Measurements from ENCODE around the gene SMCO1.
A peak's percentile ranks its signal among the peaks of the same experiment; 100 is the strongest.
"Not testable (repeated sequence)": the region's sequence is repeated elsewhere in the genome, so short reads cannot be mapped to it uniquely, and the experiment has no call there.

SMCO1 gene

GRCh38 chr3:196514913-196515621 lies at the start of gene SMCO1:
Gene SMCO1 (minus strand): TSS chr3:196515346. CDS start chr3:196515209, 137 bp downstream.
- H3K27me3 Mint-ChIP-seq = no peaks in the 10 kb centered on the region
- H3K27ac Mint-ChIP-seq = no peak within 1 kb of the TSS
- H3K9me3 Mint-ChIP-seq = peaks cover 8% of the 10 kb centered on the region
- H3K36me3 Mint-ChIP-seq = peaks cover 3% of the 10 kb centered on the region
- no peaks in the 10 kb centered on the region for H3K4me1 Mint-ChIP-seq
- no peak within 1 kb of the TSS for H3K4me3 Mint-ChIP-seq

- peaks cover 8% of the 10 kb centered on the region for H3K36me3 Mint-ChIP-seq
- no peaks in the 10 kb centered on the region for H3K9me3 Mint-ChIP-seq
- H3K27ac Mint-ChIP-seq = peak overlapping the region; percentile 46
- peaks cover 48% of the 10 kb centered on the region for H3K4me1 Mint-ChIP-seq
- no peaks in the 10 kb centered on the region for H3K27me3 Mint-ChIP-seq
- H3K4me3 Mint-ChIP-seq = peak overlapping the region; percentile 59
Observed at GRCh38 chr3:196563721-196564225, 48.6 kb upstream of the SMCO1 start.

GRCh38 chr3:196559826-196560225 lies 44.7 kb upstream of the SMCO1 start:
- Mint-ChIP-seq H3K27me3 (no peaks in the 10 kb centered on the region), H3K4me1 (peaks cover 37% of the 10 kb centered on the region), H3K27ac (peak overlapping the region; percentile 59), H3K9me3 (no peaks in the 10 kb centered on the region), H3K4me3 (no peak overlapping the region), H3K36me3 (peaks cover 8% of the 10 kb centered on the region)

- peaks cover 29% of the 10 kb centered on the region for H3K4me1 Mint-ChIP-seq
- H3K36me3 Mint-ChIP-seq = peaks cover 9% of the 10 kb centered on the region
- H3K27me3 Mint-ChIP-seq = no peaks in the 10 kb centered on the region
- no peak overlapping the region for H3K27ac Mint-ChIP-seq
- no peaks in the 10 kb centered on the region for H3K9me3 Mint-ChIP-seq
- H3K4me3 Mint-ChIP-seq = no peak overlapping the region
Observed at GRCh38 chr3:196558476-196558875, 43.3 kb upstream of the SMCO1 start.

- Mint-ChIP-seq H3K36me3 (peaks cover 9% of the 10 kb centered on the region), H3K27ac (no peak overlapping the region), H3K4me3 (no peak overlapping the region), H3K9me3 (no peaks in the 10 kb centered on the region), H3K4me1 (peaks cover 24% of the 10 kb centered on the region), H3K27me3 (no peaks in the 10 kb centered on the region)
Observed at GRCh38 chr3:196557236-196557635, 42.1 kb upstream of the SMCO1 start.

- Mint-ChIP-seq H3K27me3 (no peaks in the 10 kb centered on the region), H3K36me3 (peaks cover 4% of the 10 kb centered on the region), H3K4me3 (no peak overlapping the region), H3K4me1 (peaks cover 20% of the 10 kb centered on the region), H3K9me3 (no peaks in the 10 kb centered on the region), H3K27ac (peak overlapping the region; percentile 44)
Observed at GRCh38 chr3:196555295-196555694, 40.1 kb upstream of the SMCO1 start.

- H3K4me3 Mint-ChIP-seq = no peak overlapping the region
- H3K27me3 Mint-ChIP-seq = no peaks in the 10 kb centered on the region
- H3K9me3 Mint-ChIP-seq = no peaks in the 10 kb centered on the region
- peaks cover 10% of the 10 kb centered on the region for H3K4me1 Mint-ChIP-seq
- peaks cover 4% of the 10 kb centered on the region for H3K36me3 Mint-ChIP-seq
- H3K27ac Mint-ChIP-seq = peak overlapping the region; percentile 82
Observed at GRCh38 chr3:196554205-196554604, 39.1 kb upstream of the SMCO1 start.

- H3K36me3 Mint-ChIP-seq = peaks cover 4% of the 10 kb centered on the region
- peaks cover 6% of the 10 kb centered on the region for H3K4me1 Mint-ChIP-seq
- no peak overlapping the region for H3K4me3 Mint-ChIP-seq
- no peaks in the 10 kb centered on the region for H3K9me3 Mint-ChIP-seq
- H3K27ac Mint-ChIP-seq = no peak overlapping the region
- no peaks in the 10 kb centered on the region for H3K27me3 Mint-ChIP-seq
Observed at GRCh38 chr3:196553551-196553950, 38.4 kb upstream of the SMCO1 start.

- H3K9me3 Mint-ChIP-seq = no peaks in the 10 kb centered on the region
- no peaks in the 10 kb centered on the region for H3K27me3 Mint-ChIP-seq
- H3K27ac Mint-ChIP-seq = no peak overlapping the region
- peaks cover 6% of the 10 kb centered on the region for H3K36me3 Mint-ChIP-seq
- H3K4me1 Mint-ChIP-seq = peaks cover 6% of the 10 kb centered on the region
- no peak overlapping the region for H3K4me3 Mint-ChIP-seq
Observed at GRCh38 chr3:196552253-196552652, 37.1 kb upstream of the SMCO1 start.

GRCh38 chr3:196550172-196550571 lies 35.0 kb upstream of the SMCO1 start:
- H3K4me1 Mint-ChIP-seq, H3K27ac Mint-ChIP-seq, H3K36me3 Mint-ChIP-seq, H3K9me3 Mint-ChIP-seq, H3K27me3 Mint-ChIP-seq, H3K4me3 Mint-ChIP-seq: not testable (repeated sequence)

- H3K4me1 Mint-ChIP-seq, H3K36me3 Mint-ChIP-seq, H3K27me3 Mint-ChIP-seq, H3K27ac Mint-ChIP-seq, H3K4me3 Mint-ChIP-seq, H3K9me3 Mint-ChIP-seq: not testable (repeated sequence)
Observed at GRCh38 chr3:196549312-196549711, 34.2 kb upstream of the SMCO1 start.

GRCh38 chr3:196547067-196547466 lies 31.9 kb upstream of the SMCO1 start:
- Mint-ChIP-seq H3K27me3 (no peaks in the 10 kb centered on the region), H3K4me1 (no peaks in the 10 kb centered on the region), H3K27ac (no peak overlapping the region), H3K4me3 (no peak overlapping the region), H3K36me3 (peaks cover 2% of the 10 kb centered on the region), H3K9me3 (no peaks in the 10 kb centered on the region)

- Mint-ChIP-seq H3K9me3 (no peaks in the 10 kb centered on the region), H3K4me1 (no peaks in the 10 kb centered on the region), H3K27me3 (no peaks in the 10 kb centered on the region), H3K36me3 (peaks cover 2% of the 10 kb centered on the region), H3K27ac (no peak overlapping the region), H3K4me3 (no peak overlapping the region)
Observed at GRCh38 chr3:196546537-196546936, 31.4 kb upstream of the SMCO1 start.

- Mint-ChIP-seq H3K27me3 (no peaks in the 10 kb centered on the region), H3K27ac (no peak overlapping the region), H3K4me1 (no peaks in the 10 kb centered on the region), H3K9me3 (no peaks in the 10 kb centered on the region), H3K4me3 (no peak overlapping the region), H3K36me3 (peaks cover 2% of the 10 kb centered on the region)
Observed at GRCh38 chr3:196544491-196544992, 29.4 kb upstream of the SMCO1 start.

GRCh38 chr3:196541684-196542445 lies 26.7 kb upstream of the SMCO1 start:
- Mint-ChIP-seq H3K27me3 (no peaks in the 10 kb centered on the region), H3K9me3 (no peaks in the 10 kb centered on the region), H3K27ac (no peak overlapping the region), H3K4me1 (no peaks in the 10 kb centered on the region), H3K36me3 (no peaks in the 10 kb centered on the region), H3K4me3 (no peak overlapping the region)

GRCh38 chr3:196537319-196537984 lies 22.3 kb upstream of the SMCO1 start:
- no peaks in the 10 kb centered on the region for H3K4me1 Mint-ChIP-seq
- no peaks in the 10 kb centered on the region for H3K36me3 Mint-ChIP-seq
- peak overlapping the region; percentile 53 for H3K27ac Mint-ChIP-seq
- H3K4me3 Mint-ChIP-seq = no peak overlapping the region
- H3K27me3 Mint-ChIP-seq = no peaks in the 10 kb centered on the region
- H3K9me3 Mint-ChIP-seq = no peaks in the 10 kb centered on the region

All from activated naive CD4-positive, alpha-beta T cell treated with anti-CD3 and anti-CD28 coated beads, Interleukin-2, amount 50 U/mL, for 24 hours (primary cell).